K562 (cell line): ENCODE results near the gene PGM3. TPM values are rescaled to one million over a fixed set of nuclear protein-coding genes. Genes with fewer than 3 reads are reported as not detected.

Experiments used
- CBX3 ChIP-seq, 2 experiments: IDR thresholded peaks; 1 replicate in 1 of 2; 2 replicates in 1 of 2; pipeline ENCODE4 v1.6.1; 2012; ENCODE audit warnings: inconsistent platforms in 2 of 2, low read length in 2 of 2, borderline replicate concordance in 1 of 2, control low read depth in 1 of 2
- CEBPG ChIP-seq, 3 experiments: fragments of 200-800 bp in 1 of 3; sonication (Bioruptor generic) in 1 of 3; sonication (generic) in 1 of 3; formaldehyde crosslinking in 1 of 3; IDR thresholded peaks in 2 of 3; conservative IDR thresholded peaks in 1 of 3; 2 replicates each; pipeline versions ENCODE4 v1.6.1 to v1.8.0; 2016 to 2022; ENCODE audit warnings: missing compliant biosample characterization in 2 of 3, missing genetic modification characterization in 2 of 3, mild to moderate bottlenecking in 1 of 3, missing genetic modification reagents in 1 of 3
- CXXC5 ChIP-seq: fragments of 250-450 bp; sonication (Bioruptor Pico); IDR thresholded peaks from 2 replicates; pipeline ENCODE4 v1.8.0; 2022; ENCODE audit warnings: inconsistent platforms, mild to moderate bottlenecking, moderate library complexity
- DDX20 ChIP-seq: fragments of 450-650 bp; IDR thresholded peaks from 2 replicates; pipeline ENCODE4 v1.6.1; 2016; ENCODE audit warnings: missing genetic modification characterization, low read depth, mild to moderate bottlenecking, missing compliant biosample characterization, moderate library complexity
- MECOM ChIP-seq: fragments of 250-450 bp; sonication (Bioruptor Pico); IDR thresholded peaks from 2 replicates; pipeline ENCODE4 v1.8.0; 2022; ENCODE audit warnings: inconsistent platforms
- NFIC ChIP-seq: fragments of 450-650 bp; IDR thresholded peaks from 2 replicates; pipeline ENCODE4 v1.6.1; 2017; ENCODE audit warnings: mild to moderate bottlenecking, inconsistent platforms
- NONO ChIP-seq, 2 experiments: fragments of 200-400 bp in 1 of 2; fragments of 450-650 bp in 1 of 2; formaldehyde crosslinking in 1 of 2; IDR thresholded peaks; 2 replicates each; pipeline ENCODE4 v1.6.1; 2017; ENCODE audit warnings: low read depth in 2 of 2, mild to moderate bottlenecking in 2 of 2, moderate library complexity in 2 of 2, low read length in 1 of 2
- PHB2 ChIP-seq: fragments of 450-650 bp; IDR thresholded peaks from 2 replicates; pipeline ENCODE4 v1.6.1; 2017; ENCODE audit warnings: low read depth
- POLR2B ChIP-seq: fragments of 450-650 bp; IDR thresholded peaks from 2 replicates; pipeline ENCODE4 v1.6.1; 2018; ENCODE audit warnings: low read depth; ENCODE audit not compliant: partially characterized antibody
- TGIF2 ChIP-seq: sonication (generic); formaldehyde crosslinking; IDR thresholded peaks from 2 replicates; pipeline ENCODE4 v1.8.1; 2022; ENCODE audit warnings: mild to moderate bottlenecking, missing genetic modification reagents, moderate library complexity
- ZC3H8 ChIP-seq: fragments of 450-650 bp; IDR thresholded peaks from 2 replicates; pipeline ENCODE4 v1.6.1; 2017
- ZNF165 ChIP-seq: fragments of 250-450 bp; sonication (Bioruptor Pico); IDR thresholded peaks from 2 replicates; pipeline ENCODE4 v1.4.0; 2020; ENCODE audit warnings: borderline replicate concordance
- ZNF586 ChIP-seq: fragments of 450-650 bp; formaldehyde crosslinking; conservative IDR thresholded peaks from 2 replicates; pipeline ENCODE4 v1.4.0; 2020; ENCODE audit warnings: mild to moderate bottlenecking, moderate library complexity
- polyA plus RNA-seq, 8 experiments: library from polyadenylated mRNA; depleted of rRNA in 4 of 8; stranded (reverse) in 5 of 8; unstranded in 3 of 8; fragments of >200 nt; fragmentation: Nextera tagmentation in 2 of 8; fragmentation: Illumina TruSeq in 1 of 8; extraction: Ambion mirVana in 2 of 8; extraction: Trizol in 1 of 8; gene quantifications; 2 replicates each; pipeline versions ENCODE4 v1.2.1 to v1.2.3, GENCODE V29; 2011 to 2014; ENCODE audit warnings: inconsistent platforms in 1 of 8, missing spikeins in 1 of 8
- total RNA-seq, 7 experiments: library from RNA; depleted of rRNA in 6 of 7; stranded (reverse); fragments of >200 nt in 6 of 7; fragmentation: Illumina TruSeq in 2 of 7; extraction: Trizol in 2 of 7; gene quantifications; 2 replicates each; pipeline versions ENCODE4 v1.2.1 to v1.2.3, GENCODE V29; 2011 to 2021; ENCODE audit warnings: low replicate concordance in 1 of 7
- TF ChIP-seq, protein P1 (sequence below), 2 experiments: fragments of 450-650 bp; IDR thresholded peaks; 2 replicates each; pipeline ENCODE4 v1.6.1; 2016
- TF ChIP-seq, protein P2 (sequence below): fragments of 450-650 bp; IDR thresholded peaks from 2 replicates; pipeline ENCODE4 v1.6.1; 2018; ENCODE audit not compliant: partially characterized antibody
- TF ChIP-seq, protein P3 (sequence below): sonication (generic); formaldehyde crosslinking; IDR thresholded peaks from 2 replicates; pipeline ENCODE4 v1.8.0; 2022; ENCODE audit warnings: mild to moderate bottlenecking, missing genetic modification reagents
- TF ChIP-seq, protein P4 (sequence below): fragments of 250-450 bp; sonication (Bioruptor Pico); IDR thresholded peaks from 2 replicates; pipeline ENCODE4 v1.4.0; 2020; ENCODE audit warnings: borderline replicate concordance

Gene PGM3
- total and polyA plus RNA-seq, 9 of the 15 experiments (the other 6 are each of a cell fraction or from before 2014, with no cell fraction given): 19.1 to 107 (median 50.5) TPM

DNA sequence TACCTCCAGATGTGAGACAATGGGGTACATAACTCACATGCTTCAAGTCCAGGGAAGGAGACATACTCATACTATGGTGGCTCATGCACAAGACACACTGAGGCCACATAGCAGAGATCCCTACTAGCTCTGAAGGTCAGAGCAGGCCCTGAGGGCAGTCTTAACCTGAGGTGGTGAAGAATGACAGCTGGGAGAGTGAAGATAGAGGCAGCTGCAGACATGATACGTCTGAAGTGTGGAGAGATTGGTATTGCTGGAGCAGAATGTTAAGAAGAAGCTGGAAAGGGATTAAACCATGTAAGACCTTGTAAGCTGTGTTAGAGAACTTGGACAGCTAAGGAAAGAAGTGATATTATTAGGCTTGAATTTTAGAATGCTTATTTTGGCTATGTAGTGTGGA is 32.9 kb downstream of the PGM3 start (continued):
- TF ChIP-seq, protein P1, sequence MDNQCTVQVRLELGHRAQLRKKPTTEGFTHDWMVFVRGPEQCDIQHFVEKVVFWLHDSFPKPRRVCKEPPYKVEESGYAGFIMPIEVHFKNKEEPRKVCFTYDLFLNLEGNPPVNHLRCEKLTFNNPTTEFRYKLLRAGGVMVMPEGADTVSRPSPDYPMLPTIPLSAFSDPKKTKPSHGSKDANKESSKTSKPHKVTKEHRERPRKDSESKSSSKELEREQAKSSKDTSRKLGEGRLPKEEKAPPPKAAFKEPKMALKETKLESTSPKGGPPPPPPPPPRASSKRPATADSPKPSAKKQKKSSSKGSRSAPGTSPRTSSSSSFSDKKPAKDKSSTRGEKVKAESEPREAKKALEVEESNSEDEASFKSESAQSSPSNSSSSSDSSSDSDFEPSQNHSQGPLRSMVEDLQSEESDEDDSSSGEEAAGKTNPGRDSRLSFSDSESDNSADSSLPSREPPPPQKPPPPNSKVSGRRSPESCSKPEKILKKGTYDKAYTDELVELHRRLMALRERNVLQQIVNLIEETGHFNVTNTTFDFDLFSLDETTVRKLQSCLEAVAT (IDR thresholded peaks at IDR 0.05): 0 out of 4 replicates have a peak, but pooled peaks of 1 of the 2 experiments have one; percentile 23
- TF ChIP-seq PHB2 (peak; percentile 71), MECOM (CRISPR knock-in tag) (no peak), ZNF586 (CRISPR knock-in tag) (no peak), ZNF165 (no peak), CEBPG (CRISPR knock-in tag; IDR thresholded peaks at IDR 0.05) (no peak), CEBPG (tag; conservative IDR thresholded peaks at IDR 0.05 in 1 of 2, IDR thresholded peaks at IDR 0.05 in 1 of 2) (no peak), POLR2B (no peak), CBX3 (IDR thresholded peaks at IDR 0.05; ENCODE audit: borderline replicate concordance in 1 of 2, low read length in 2 of 2) (peak in 1 of 2 experiments; percentile 75; a peak in 1 of 3 replicates), TGIF2 (CRISPR knock-in tag) (no peak), CXXC5 (CRISPR knock-in tag) (peak; percentile 50; the same call in 1 of the 2 replicates), DDX20 (tag) (no peak), ZC3H8 (no peak), NONO (IDR thresholded peaks at IDR 0.05; ENCODE audit: low read depth in 2 of 2, low read length in 1 of 2) (no peak), NFIC (peak; percentile 82)
- TF ChIP-seq, protein P2, sequence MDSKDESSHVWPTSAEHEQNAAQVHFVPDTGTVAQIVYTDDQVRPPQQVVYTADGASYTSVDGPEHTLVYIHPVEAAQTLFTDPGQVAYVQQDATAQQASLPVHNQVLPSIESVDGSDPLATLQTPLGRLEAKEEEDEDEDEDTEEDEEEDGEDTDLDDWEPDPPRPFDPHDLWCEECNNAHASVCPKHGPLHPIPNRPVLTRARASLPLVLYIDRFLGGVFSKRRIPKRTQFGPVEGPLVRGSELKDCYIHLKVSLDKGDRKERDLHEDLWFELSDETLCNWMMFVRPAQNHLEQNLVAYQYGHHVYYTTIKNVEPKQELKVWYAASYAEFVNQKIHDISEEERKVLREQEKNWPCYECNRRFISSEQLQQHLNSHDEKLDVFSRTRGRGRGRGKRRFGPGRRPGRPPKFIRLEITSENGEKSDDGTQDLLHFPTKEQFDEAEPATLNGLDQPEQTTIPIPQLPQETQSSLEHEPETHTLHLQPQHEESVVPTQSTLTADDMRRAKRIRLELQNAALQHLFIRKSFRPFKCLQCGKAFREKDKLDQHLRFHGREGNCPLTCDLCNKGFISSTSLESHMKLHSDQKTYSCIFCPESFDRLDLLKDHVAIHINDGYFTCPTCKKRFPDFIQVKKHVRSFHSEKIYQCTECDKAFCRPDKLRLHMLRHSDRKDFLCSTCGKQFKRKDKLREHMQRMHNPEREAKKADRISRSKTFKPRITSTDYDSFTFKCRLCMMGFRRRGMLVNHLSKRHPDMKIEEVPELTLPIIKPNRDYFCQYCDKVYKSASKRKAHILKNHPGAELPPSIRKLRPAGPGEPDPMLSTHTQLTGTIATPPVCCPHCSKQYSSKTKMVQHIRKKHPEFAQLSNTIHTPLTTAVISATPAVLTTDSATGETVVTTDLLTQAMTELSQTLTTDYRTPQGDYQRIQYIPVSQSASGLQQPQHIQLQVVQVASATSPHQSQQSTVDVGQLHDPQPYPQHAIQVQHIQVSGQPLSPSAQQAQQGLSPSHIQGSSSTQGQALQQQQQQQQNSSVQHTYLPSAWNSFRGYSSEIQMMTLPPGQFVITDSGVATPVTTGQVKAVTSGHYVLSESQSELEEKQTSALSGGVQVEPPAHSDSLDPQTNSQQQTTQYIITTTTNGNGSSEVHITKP: peak; percentile 56
- TF ChIP-seq, protein P3, sequence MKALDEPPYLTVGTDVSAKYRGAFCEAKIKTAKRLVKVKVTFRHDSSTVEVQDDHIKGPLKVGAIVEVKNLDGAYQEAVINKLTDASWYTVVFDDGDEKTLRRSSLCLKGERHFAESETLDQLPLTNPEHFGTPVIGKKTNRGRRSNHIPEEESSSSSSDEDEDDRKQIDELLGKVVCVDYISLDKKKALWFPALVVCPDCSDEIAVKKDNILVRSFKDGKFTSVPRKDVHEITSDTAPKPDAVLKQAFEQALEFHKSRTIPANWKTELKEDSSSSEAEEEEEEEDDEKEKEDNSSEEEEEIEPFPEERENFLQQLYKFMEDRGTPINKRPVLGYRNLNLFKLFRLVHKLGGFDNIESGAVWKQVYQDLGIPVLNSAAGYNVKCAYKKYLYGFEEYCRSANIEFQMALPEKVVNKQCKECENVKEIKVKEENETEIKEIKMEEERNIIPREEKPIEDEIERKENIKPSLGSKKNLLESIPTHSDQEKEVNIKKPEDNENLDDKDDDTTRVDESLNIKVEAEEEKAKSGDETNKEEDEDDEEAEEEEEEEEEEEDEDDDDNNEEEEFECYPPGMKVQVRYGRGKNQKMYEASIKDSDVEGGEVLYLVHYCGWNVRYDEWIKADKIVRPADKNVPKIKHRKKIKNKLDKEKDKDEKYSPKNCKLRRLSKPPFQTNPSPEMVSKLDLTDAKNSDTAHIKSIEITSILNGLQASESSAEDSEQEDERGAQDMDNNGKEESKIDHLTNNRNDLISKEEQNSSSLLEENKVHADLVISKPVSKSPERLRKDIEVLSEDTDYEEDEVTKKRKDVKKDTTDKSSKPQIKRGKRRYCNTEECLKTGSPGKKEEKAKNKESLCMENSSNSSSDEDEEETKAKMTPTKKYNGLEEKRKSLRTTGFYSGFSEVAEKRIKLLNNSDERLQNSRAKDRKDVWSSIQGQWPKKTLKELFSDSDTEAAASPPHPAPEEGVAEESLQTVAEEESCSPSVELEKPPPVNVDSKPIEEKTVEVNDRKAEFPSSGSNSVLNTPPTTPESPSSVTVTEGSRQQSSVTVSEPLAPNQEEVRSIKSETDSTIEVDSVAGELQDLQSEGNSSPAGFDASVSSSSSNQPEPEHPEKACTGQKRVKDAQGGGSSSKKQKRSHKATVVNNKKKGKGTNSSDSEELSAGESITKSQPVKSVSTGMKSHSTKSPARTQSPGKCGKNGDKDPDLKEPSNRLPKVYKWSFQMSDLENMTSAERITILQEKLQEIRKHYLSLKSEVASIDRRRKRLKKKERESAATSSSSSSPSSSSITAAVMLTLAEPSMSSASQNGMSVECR (CRISPR knock-in tag): no peak
- TF ChIP-seq, protein P4, sequence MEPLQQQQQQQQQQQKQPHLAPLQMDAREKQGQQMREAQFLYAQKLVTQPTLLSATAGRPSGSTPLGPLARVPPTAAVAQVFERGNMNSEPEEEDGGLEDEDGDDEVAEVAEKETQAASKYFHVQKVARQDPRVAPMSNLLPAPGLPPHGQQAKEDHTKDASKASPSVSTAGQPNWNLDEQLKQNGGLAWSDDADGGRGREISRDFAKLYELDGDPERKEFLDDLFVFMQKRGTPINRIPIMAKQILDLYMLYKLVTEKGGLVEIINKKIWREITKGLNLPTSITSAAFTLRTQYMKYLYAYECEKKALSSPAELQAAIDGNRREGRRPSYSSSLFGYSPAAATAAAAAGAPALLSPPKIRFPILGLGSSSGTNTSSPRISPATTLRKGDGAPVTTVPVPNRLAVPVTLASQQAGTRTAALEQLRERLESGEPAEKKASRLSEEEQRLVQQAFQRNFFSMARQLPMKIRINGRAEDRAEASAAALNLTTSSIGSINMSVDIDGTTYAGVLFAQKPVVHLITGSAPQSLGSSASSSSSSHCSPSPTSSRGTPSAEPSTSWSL (CRISPR knock-in tag): no peak
